Duodenal mucosa (tissue), 2 donors: Measurements from ENCODE around the gene SBF2.
"Not testable (repeated sequence)": the region's sequence is repeated elsewhere in the genome, so short reads cannot be mapped to it uniquely, and the experiment has no call there.

Experiments
- H3K27ac ChIP-seq: one replicate; pipeline ENCODE4 v1.7.0; 2013; ENCODE audit warnings: low read depth, low read length
- H3K27me3 ChIP-seq, 2 donors: one replicate each; pipeline ENCODE4 v1.7.0; 2013; ENCODE audit warnings: low read length in 2 of 2, control low read depth in 1 of 2; ENCODE audit not compliant: insufficient read depth in 2 of 2, control insufficient read depth in 1 of 2
- H3K36me3 ChIP-seq, 2 donors: one replicate each; pipeline ENCODE4 v1.7.0; 2013; ENCODE audit warnings: low read length in 2 of 2, control low read depth in 1 of 2; ENCODE audit not compliant: insufficient read depth in 2 of 2, control insufficient read depth in 1 of 2
- H3K4me1 ChIP-seq, 2 donors: one replicate each; pipeline ENCODE4 v1.7.0; 2013; ENCODE audit warnings: low read length in 2 of 2, control low read depth in 1 of 2; ENCODE audit not compliant: insufficient read depth in 2 of 2, control insufficient read depth in 1 of 2
- H3K4me3 ChIP-seq, 2 donors: one replicate each; pipeline ENCODE4 v1.7.0; 2013; ENCODE audit warnings: low read length in 2 of 2, low read depth in 1 of 2
- H3K9ac ChIP-seq, 2 donors: one replicate each; pipeline ENCODE4 v1.7.0; 2013; ENCODE audit warnings: low read length in 2 of 2, low read depth in 1 of 2
- H3K9me3 ChIP-seq, 2 donors: one replicate each; pipeline ENCODE4 v1.7.0; 2013; ENCODE audit warnings: low read length in 2 of 2, control low read depth in 1 of 2; ENCODE audit not compliant: control insufficient read depth in 1 of 2

The SBF2 gene

DNA sequence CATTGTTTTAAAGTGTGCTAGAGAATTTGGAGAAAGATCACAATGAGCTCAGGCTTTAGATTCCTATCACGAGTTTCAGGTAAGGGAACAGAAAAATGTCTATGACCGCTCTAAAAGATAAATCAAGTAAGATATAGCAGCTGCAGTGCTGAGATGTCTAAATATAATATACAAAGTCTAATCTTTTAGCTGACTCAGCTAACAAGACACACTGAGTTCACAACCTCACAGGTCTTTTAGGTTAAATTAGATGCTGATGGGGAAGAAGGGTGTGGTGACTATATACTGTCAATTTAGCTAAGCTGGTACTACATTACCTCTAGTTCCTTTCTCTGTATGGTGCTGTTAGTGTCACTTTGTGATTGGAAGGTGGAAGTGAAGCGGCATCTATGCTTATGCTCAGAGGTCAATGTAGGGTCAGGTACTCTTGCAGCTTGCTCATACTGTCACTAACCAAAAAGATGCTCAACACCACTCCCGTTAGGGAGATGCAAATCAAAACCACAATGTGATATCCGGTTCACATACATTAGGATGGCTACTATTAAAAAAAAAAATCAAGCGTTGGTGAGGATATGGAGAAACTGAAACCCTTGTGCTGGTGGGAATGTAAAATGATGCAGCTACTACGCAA, 346.7 kb downstream of the SBF2 start:
- Histone ChIP-seq H3K9me3 (no peaks in the 10 kb centered on the region), H3K36me3 (no peaks in the 10 kb centered on the region), H3K27ac (no peak overlapping the region), H3K4me1 (no peaks in the 10 kb centered on the region), H3K9ac (no peak overlapping the region), H3K27me3 (no peaks in the 10 kb centered on the region), H3K4me3 (no peak overlapping the region)

DNA sequence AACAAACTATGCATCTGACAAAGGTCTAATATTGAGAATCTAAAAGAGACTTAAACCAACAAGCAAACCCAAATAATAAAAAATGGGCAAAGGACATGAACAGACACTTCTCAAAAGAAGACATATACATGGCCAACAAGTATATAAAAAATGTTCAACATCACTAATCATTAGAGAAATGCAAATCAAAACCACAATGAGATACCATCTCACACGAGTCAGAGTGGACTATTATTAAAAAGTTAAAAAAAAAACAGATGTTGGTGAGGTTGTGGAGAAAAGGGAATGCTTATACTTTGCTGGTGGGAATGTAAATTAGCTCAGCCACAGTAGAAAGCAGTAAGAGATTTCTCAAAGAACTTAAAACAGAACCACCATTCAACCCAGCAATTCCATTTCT, 348.3 kb downstream of the SBF2 start:
- H3K27me3 ChIP-seq, H3K9me3 ChIP-seq, H3K4me1 ChIP-seq, H3K27ac ChIP-seq, H3K9ac ChIP-seq, H3K4me3 ChIP-seq, H3K36me3 ChIP-seq: not testable (repeated sequence)

DNA sequence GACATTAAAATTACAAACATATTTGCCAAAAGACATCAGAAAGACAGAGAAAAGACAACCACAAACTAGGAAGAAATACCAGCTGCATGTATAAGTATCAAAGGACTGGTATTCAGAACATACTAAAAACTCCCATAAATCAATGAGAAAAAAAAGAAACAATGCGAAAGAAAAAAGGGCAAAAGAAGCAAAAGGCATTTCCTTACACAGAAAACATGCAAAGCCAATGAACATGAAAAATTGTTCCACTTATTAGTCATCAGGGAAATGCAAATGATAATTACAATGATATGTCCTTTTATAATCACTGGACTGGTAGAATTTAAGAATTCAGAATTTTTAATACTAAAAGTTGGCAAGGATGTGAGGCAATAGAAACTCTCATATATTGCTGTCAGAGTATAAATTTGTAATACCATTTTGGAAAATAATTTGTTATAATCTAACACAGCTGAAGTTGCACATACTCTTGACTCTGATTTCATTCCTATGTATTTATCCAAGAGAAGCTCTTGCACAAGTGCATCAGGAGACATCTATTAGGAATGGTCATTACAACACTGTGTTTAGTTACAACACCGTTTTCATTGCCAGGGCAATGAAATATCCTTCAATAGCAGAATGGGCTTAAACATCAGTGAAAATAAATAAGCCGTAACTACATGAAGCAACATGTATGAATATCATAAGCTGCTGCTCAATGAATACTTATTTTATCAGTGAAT, 350.5 kb downstream of the SBF2 start:
- no peak overlapping the region for H3K9ac ChIP-seq
- H3K9me3 ChIP-seq: no peaks in the 10 kb centered on the region
- H3K36me3 ChIP-seq: no peaks in the 10 kb centered on the region
- H3K4me3 ChIP-seq: no peak overlapping the region
- H3K4me1 ChIP-seq: no peaks in the 10 kb centered on the region
- H3K27me3 ChIP-seq: no peaks in the 10 kb centered on the region
- H3K27ac ChIP-seq: no peak overlapping the region

GRCh38 chr11:9941991-9942390, 352.0 kb downstream of the SBF2 start:
- Histone ChIP-seq H3K9me3 (no peaks in the 10 kb centered on the region), H3K36me3 (no peaks in the 10 kb centered on the region), H3K27me3 (no peaks in the 10 kb centered on the region), H3K4me3 (no peak overlapping the region), H3K27ac (no peak overlapping the region), H3K9ac (no peak overlapping the region), H3K4me1 (no peaks in the 10 kb centered on the region)

DNA sequence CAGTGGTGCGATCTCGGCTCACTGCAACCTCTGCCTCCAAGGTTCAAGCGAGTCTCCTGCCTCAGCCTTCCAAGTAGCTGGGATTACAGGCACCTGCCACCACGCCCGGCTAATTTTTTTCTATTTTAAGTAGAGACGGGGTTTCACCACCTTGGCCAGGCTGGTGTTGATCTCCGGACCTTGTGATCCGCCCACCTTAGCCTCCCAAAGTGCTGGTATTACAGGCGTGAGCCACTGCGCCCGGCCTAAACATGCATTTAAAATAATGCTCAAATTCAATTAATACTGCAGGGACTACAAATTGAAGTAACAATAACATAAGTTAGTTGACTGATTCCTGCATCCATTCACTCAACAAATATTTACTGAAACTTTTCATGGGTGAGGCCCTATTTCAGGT, 354.9 kb downstream of the SBF2 start:
- not testable (repeated sequence) for H3K27me3 ChIP-seq, H3K4me3 ChIP-seq, H3K9me3 ChIP-seq, H3K4me1 ChIP-seq, H3K27ac ChIP-seq, H3K36me3 ChIP-seq, H3K9ac ChIP-seq

DNA sequence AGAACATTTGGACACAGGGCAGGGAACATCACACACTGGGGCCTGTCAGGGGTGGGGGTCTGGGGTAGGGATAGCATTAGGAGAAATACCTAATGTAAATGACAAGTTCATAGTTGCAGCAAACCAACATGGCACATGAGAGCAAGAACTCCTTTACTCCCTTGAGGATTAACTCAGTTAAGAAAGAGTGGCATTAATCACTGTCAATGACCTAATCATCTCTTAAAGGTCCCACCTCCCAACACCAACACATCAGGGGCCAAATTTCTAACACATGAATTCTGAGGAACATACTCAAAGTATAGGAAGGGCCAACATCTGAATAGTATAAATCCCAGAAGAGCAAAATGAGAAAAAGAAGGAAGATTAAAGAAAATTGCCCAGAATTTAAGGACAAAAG, 357.3 kb downstream of the SBF2 start:
- Histone ChIP-seq H3K27ac (no peak overlapping the region), H3K4me1 (no peaks in the 10 kb centered on the region), H3K4me3 (no peak overlapping the region), H3K36me3 (no peaks in the 10 kb centered on the region), H3K9me3 (no peaks in the 10 kb centered on the region), H3K9ac (no peak overlapping the region), H3K27me3 (no peaks in the 10 kb centered on the region)

DNA sequence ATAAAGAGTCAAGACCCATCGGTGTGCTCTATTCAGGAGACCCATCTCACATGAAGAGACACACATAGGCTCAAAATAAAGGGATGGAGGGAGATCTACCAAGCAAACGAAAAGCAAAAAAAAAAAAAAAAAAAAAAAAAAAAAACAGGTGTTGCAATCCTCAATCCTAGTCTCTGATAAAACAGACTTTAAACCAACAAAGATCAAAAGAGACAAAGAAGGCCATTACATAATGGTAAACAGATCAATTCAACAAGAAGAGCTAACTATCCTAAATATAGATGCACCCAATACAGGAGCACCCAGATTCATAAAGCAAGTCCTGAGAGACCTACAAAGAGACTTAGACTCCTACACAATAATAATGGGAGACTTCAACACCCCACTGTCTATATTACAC, 361.2 kb downstream of the SBF2 start:
- not testable (repeated sequence) for H3K27me3 ChIP-seq, H3K9me3 ChIP-seq, H3K4me1 ChIP-seq, H3K4me3 ChIP-seq, H3K9ac ChIP-seq, H3K27ac ChIP-seq, H3K36me3 ChIP-seq

DNA sequence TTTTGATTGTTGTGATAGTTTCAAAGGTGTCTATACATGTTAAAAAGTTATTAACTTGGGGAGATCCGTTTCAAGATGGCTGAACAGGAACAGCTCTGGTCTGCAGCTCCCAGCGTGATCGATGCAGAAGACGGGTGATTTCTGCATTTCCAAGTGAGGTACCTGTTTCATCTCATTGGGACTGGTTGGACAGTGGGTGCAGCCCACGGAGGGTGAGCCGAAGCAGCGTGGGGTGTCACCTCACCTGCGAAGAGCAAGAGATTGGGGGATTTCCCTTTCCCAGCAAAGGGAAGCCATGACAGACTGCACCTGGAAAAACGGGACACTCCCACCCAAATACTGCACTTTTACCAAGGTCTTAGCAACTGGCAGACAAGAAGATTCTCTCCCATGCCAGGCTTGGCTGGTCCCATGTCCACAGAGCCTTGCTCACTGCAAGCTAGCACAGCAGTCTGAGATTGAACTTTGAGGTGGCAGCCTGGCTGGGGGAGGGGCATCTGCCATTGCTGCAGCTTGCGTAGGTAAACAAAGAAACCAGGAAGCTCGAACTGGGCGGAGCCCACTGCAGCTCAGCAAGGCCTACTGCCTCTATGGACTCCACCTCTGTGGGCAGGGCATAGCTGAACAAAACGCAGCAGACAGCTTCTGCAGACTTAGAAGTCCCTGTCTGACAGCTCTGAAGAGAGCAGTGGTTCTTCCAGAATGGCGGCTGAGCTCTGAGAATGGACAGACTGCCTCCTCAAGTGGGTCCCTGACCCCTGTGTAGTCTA, 363.3 kb downstream of the SBF2 start:
- not testable (repeated sequence) for H3K27ac ChIP-seq, H3K36me3 ChIP-seq, H3K4me3 ChIP-seq, H3K27me3 ChIP-seq, H3K4me1 ChIP-seq, H3K9ac ChIP-seq, H3K9me3 ChIP-seq

DNA sequence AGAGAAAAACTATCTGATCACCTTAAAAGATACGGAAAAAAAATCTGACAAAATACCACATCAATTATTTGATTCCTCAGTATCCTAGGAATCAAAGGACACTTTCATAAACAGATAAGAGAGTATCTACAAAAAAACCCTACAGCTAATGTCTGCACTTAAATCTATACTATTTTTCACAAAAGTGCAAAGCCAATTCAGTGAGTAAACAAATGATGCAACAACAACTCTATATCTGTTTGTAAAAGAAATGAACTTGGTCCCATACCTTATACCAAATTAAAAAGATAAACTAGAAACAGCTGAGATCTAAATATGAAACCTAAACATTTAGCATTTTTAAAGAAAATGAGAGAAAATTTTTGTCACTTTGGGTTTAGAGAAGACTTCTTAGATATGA, 366.3 kb downstream of the SBF2 start:
- no peak overlapping the region for H3K27ac ChIP-seq

DNA sequence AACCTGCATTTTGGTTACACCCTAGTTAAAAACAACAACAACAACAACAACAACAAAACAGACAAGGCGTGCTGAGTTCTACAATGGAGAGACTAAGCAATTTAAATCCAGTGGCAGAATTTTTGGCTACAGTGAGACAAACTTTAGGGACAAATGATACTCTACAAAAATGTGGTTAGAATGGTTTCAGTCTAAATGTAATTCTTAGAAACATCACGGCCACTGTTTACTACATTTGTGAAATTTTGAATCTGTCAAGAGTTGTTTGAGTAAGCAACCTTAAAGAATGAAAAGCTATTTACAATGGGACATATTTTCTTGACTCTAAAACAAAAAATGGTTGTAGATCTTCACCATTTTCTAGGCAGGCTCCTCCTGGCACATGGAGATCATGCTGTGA, 370.7 kb downstream of the SBF2 start:
- no peak overlapping the region for H3K27ac ChIP-seq
- H3K9ac ChIP-seq: no peak overlapping the region
- H3K27me3 ChIP-seq: no peaks in the 10 kb centered on the region
- H3K9me3 ChIP-seq: no peaks in the 10 kb centered on the region
- no peak overlapping the region for H3K4me3 ChIP-seq
- H3K36me3 ChIP-seq: no peaks in the 10 kb centered on the region
- no peaks in the 10 kb centered on the region for H3K4me1 ChIP-seq

More for the DNA sequence above, 366.3 kb downstream of the SBF2 start:
- Histone ChIP-seq H3K4me1 (no peaks in the 10 kb centered on the region), H3K27me3 (no peaks in the 10 kb centered on the region), H3K9ac (no peak overlapping the region), H3K9me3 (no peaks in the 10 kb centered on the region), H3K4me3 (no peak overlapping the region), H3K36me3 (no peaks in the 10 kb centered on the region)
